Raji (cell line): ENCODE results near the gene NME5.

Experiments
- POLR2A ChIP-seq: IDR thresholded peaks from 2 replicates; pipeline ENCODE4 v1.6.1; 2011; ENCODE audit warnings: low read depth, low read length, control low read depth; ENCODE audit not compliant: insufficient read depth

Gene NME5

GRCh38 chr5:138138949-138139780, at the start of gene NME5:
TSS of gene NME5 (minus strand) at chr5:138139428. CDS start at chr5:138138780, 648 bp downstream.
- TF ChIP-seq POLR2A: no peak

- no peak for TF ChIP-seq POLR2A
Measured at GRCh38 chr5:138188626-138189025, 49.4 kb upstream of the NME5 start.

GRCh38 chr5:138186002-138186447, 46.8 kb upstream of the NME5 start:
- TF ChIP-seq POLR2A: no peak

GRCh38 chr5:138182808-138183207, 43.6 kb upstream of the NME5 start:
- no peak for TF ChIP-seq POLR2A

- TF ChIP-seq POLR2A: no peak
Measured at GRCh38 chr5:138180841-138181240, 41.6 kb upstream of the NME5 start.

GRCh38 chr5:138180183-138180782, 41.1 kb upstream of the NME5 start:
- TF ChIP-seq POLR2A: no peak

GRCh38 chr5:138179277-138179857, 40.1 kb upstream of the NME5 start:
- TF ChIP-seq POLR2A: no peak

- peak; percentile 78 for TF ChIP-seq POLR2A
Measured at GRCh38 chr5:138178516-138179276, 39.5 kb upstream of the NME5 start, which contains the start of the genes BRD8 and KIF20A. TSS of gene BRD8 (minus strand) at chr5:138178630. CDS start at chr5:138178614, 16 bp downstream. TSS of gene KIF20A (plus strand) at chr5:138179112. CDS start at chr5:138179681, 569 bp downstream.

GRCh38 chr5:138177941-138178515, 38.8 kb upstream of the NME5 start:
- no peak for TF ChIP-seq POLR2A

- no peak for TF ChIP-seq POLR2A
Measured at GRCh38 chr5:138170299-138170698, 31.1 kb upstream of the NME5 start.

GRCh38 chr5:138169124-138169523, 29.9 kb upstream of the NME5 start:
- no peak for TF ChIP-seq POLR2A

- TF ChIP-seq POLR2A: no peak
Measured at GRCh38 chr5:138163721-138164120, 24.5 kb upstream of the NME5 start.

- TF ChIP-seq POLR2A: no peak
Measured at GRCh38 chr5:138160706-138161105, 21.5 kb upstream of the NME5 start.

- TF ChIP-seq POLR2A: no peak
Measured at GRCh38 chr5:138159666-138160065, 20.4 kb upstream of the NME5 start.

GRCh38 chr5:138157626-138158025, 18.4 kb upstream of the NME5 start:
- no peak for TF ChIP-seq POLR2A
